Measurements from ENCODE around the gene MYNN. TPM values are rescaled to one million over a fixed set of nuclear protein-coding genes. Genes with fewer than 3 reads are reported as not detected.

The MYNN gene
- 13.7 and 39.3 TPM in 2 replicates for total RNA-seq (2011; cell fraction: chromatin; rRNA removed; ENCODE audit: low replicate concordance)
- total RNA-seq (2011; cell fraction: nucleolus; rRNA removed): 6.8 and 10.4 TPM in 2 replicates
- 14.0 and 21.1 TPM in 2 replicates for total RNA-seq (2011; cell fraction: nucleoplasm; rRNA removed)
- total RNA-seq (2014; rRNA removed) (10.4 and 11.1 TPM in 2 replicates), total RNA-seq (2014; rRNA removed; fragmentation: Illumina TruSeq; extraction: Trizol) (21.3 TPM in 2 replicates), total RNA-seq (2015; rRNA removed; fragmentation: Illumina TruSeq; extraction: Trizol) (20.0 and 21.5 TPM in 2 replicates), total RNA-seq (2021) (12.3 and 13.6 TPM in 2 replicates), polyA plus RNA-seq (2011; rRNA removed) (23.1 and 27.8 TPM in 2 replicates), polyA plus RNA-seq (2014; fragmentation: Illumina TruSeq; extraction: Trizol) (14.3 and 16.7 TPM in 2 replicates), polyA plus RNA-seq (2014; fragmentation: Nextera tagmentation; extraction: Ambion mirVana) (10 to 100 TPM; 25.0 to 35.7 TPM), polyA plus RNA-seq (2014; rRNA removed) (11.8 and 13.4 TPM in 2 replicates), polyA minus RNA-seq (2011; rRNA and poly(A)+ RNA removed) (42.2 and 52.2 TPM in 2 replicates), Bru-seq, nascent RNA (percentile 92 among the genes with signal in this experiment), BruChase-seq, experiment 1, labeled RNA remaining after a 2-hour chase (percentile 90 among the genes with signal in this experiment), BruChase-seq, experiment 2, labeled RNA remaining after a 6-hour chase (percentile 87 among the genes with signal in this experiment)
- polyA plus RNA-seq (2011; cell fraction: cytosol; rRNA removed): 3.6 and 8.2 TPM in 2 replicates
- 14.7 and 22.7 TPM in 2 replicates for polyA plus RNA-seq (2011; cell fraction: nucleus; rRNA removed)
- 9.2 and 11.0 TPM in 2 replicates for polyA plus RNA-seq (2012)
- 9.0 and 10.6 TPM in 2 replicates for polyA minus RNA-seq (2011; cell fraction: cytosol; rRNA and poly(A)+ RNA removed)
- polyA minus RNA-seq (2011; cell fraction: nucleus; rRNA and poly(A)+ RNA removed): 13.3 and 22.7 TPM in 2 replicates
- long read RNA-seq, experiment 1, full-length matches to known transcripts: 39 of 57 reads
- long read RNA-seq, experiment 1, partial matches to known transcripts: 3 of 57 reads
- long read RNA-seq, experiment 1, other reads (novel, unspliced or antisense): 15 of 57 reads
- long read RNA-seq, experiment 2, full-length matches to known transcripts: 5 of 17 reads
- long read RNA-seq, experiment 2, partial matches to known transcripts: 5 of 17 reads
- long read RNA-seq, experiment 2, other reads (novel, unspliced or antisense): 7 of 17 reads
- long read RNA-seq, experiment 3, full-length matches to known transcripts: 16 of 32 reads
- long read RNA-seq, experiment 3, partial matches to known transcripts: 6 of 32 reads
- long read RNA-seq, experiment 3, other reads (novel, unspliced or antisense): 10 of 32 reads

- Histone ChIP-seq H3K9me1 (ENCODE audit: control insufficient read depth, insufficient read depth, low read length) (no peaks in the 10 kb centered on the region), H3K27me3 (ENCODE audit: control insufficient read depth in 2 of 2, insufficient read depth in 2 of 2, low read length in 2 of 2) (no peaks in the 10 kb centered on the region), H4K20me1 (replicated peaks; ENCODE audit: control insufficient read depth, insufficient read depth, low read length) (no peaks in the 10 kb centered on the region), H3K27ac (ENCODE audit: extremely low read depth, low read depth, low read length) (peak within 1 kb of the TSS; percentile 98), H3K9ac (ENCODE audit: insufficient read depth in 1 of 2, low read depth in 2 of 2, low read length in 2 of 2) (peak within 1 kb of the TSS; percentile 96 to 100), H3K4me1 (replicated peaks in 1 of 2; ENCODE audit: control insufficient read depth in 2 of 2, insufficient read depth in 2 of 2, low read length in 2 of 2) (peaks cover 10 to 13% of the 10 kb centered on the region in 2 experiments; a peak in 3 of 5 replicates), H3K9me3 (replicated peaks; ENCODE audit: control insufficient read depth, insufficient read depth, low read depth, low read length) (peaks cover 4% of the 10 kb centered on the region; the same call in 1 of the 2 replicates), H3K4me3 (peak within 1 kb of the TSS; percentile 89), H3K4me2 (ENCODE audit: insufficient read depth, low read length) (peak within 1 kb of the TSS; percentile 98), H3K79me2 (ENCODE audit: control insufficient read depth, insufficient read depth, low read length) (peaks cover 50% of the 10 kb centered on the region), H3K36me3 (ENCODE audit: control insufficient read depth, insufficient read depth, low read length) (peaks cover 41% of the 10 kb centered on the region), H2AFZ (ENCODE audit: low read depth, low read length) (peak within 1 kb of the TSS; percentile 97)
- in situ Hi-C loops (cut with MboI) (no loop called here), intact Hi-C loops (cut with micrococcal nuclease) (no loop called here)
- ATAC-seq: peak; percentile 95
- WGBS (ENCODE audit: insufficient coverage, low coverage, missing lambda C conversion rate): 1% methylated on average over 53 of the region's 61 CpGs
- BruUV-seq (replicated peaks): TSS peak; percentile 98
- ChIA-PET POLR2A (interaction anchor here (0.6 to 2.4 kb wide), 12 partner anchors 9 to 733 kb away, joined by 3 to 16 read pairs (median 3); partner anchors contain the start of gene TERC), CTCF (ENCODE audit: low intra/inter-chr PET ratio) (no interaction called here)
- DNase-seq (ENCODE audit: extremely low read depth in 1 of 4, low spot score in 3 of 4): peak; percentile 76 to 95 (median 82)
- peak; percentile 99 for FAIRE-seq
- TF ChIP-seq TAF9B (IDR thresholded peaks at IDR 0.05; ENCODE audit: partially characterized antibody) (peak; percentile 82), HMBOX1 (IDR thresholded peaks at IDR 0.05) (no peak; the same call in 1 of the 2 replicates), CEBPZ (IDR thresholded peaks at IDR 0.05; ENCODE audit: borderline replicate concordance, low read depth, low read length) (no peak; the same call in 1 of the 2 replicates)
- TF ChIP-seq, protein P1, sequence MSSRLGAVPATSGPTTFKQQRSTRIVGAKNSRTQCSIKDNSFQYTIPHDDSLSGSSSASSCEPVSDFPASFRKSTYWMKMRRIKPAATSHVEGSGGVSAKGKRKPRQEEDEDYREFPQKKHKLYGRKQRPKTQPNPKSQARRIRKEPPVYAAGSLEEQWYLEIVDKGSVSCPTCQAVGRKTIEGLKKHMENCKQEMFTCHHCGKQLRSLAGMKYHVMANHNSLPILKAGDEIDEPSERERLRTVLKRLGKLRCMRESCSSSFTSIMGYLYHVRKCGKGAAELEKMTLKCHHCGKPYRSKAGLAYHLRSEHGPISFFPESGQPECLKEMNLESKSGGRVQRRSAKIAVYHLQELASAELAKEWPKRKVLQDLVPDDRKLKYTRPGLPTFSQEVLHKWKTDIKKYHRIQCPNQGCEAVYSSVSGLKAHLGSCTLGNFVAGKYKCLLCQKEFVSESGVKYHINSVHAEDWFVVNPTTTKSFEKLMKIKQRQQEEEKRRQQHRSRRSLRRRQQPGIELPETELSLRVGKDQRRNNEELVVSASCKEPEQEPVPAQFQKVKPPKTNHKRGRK (tag; IDR thresholded peaks at IDR 0.05): no peak
- TF ChIP-seq, protein P2, sequence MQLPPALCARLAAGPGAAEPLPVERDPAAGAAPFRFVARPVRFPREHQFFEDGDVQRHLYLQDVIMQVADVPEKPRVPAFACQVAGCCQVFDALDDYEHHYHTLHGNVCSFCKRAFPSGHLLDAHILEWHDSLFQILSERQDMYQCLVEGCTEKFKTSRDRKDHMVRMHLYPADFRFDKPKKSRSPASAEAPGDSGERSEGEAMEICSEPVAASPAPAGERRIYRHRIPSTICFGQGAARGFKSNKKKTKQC (CRISPR knock-in tag; IDR thresholded peaks at IDR 0.05): peak; percentile 47; the same call in 1 of the 2 replicates
Observed at GRCh38 chr3:169772897-169773816, at the start of gene MYNN. TSS of gene MYNN (plus strand) at chr3:169773396. CDS start at chr3:169774296, 900 bp downstream.

All from K562 (cell line).